ENCODE results near the gene WIZ.

WIZ gene

DNA sequence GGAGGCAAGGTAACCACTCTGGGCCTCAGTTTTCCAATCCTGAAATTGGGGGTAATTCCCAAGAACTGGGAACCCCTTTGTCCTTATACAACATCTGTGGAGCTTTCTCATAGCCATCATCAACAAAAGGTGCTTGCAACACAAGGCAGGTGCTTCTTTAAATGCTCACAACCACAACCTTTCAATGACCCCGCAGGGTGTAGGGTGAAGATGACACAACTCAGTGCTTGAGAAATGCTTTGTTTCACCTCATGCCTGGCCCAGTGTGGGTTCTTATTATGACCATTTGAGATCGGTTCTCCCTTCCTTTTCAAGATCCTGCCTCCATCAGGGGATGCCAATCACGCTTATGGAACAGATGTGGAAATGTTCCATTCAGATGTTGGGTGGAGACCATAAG is 8.4 kb downstream of the WIZ start:
- H3K79me1 ChIP-seq (replicated peaks; ENCODE audit: low read length, poor library complexity, severe bottlenecking): no peaks in the 10 kb centered on the region
- DNase-seq: no peak
- no peak overlapping the region for H3K9ac ChIP-seq (ENCODE audit: low read length)
- H2BK12ac ChIP-seq (ENCODE audit: low read length in 2 of 2): no peak overlapping the region
- no peak overlapping the region for H4K8ac ChIP-seq (ENCODE audit: low read length)
- H3K4ac ChIP-seq (ENCODE audit: low read depth in 1 of 2, low read length in 2 of 2): no peak overlapping the region
- H3K4me2 ChIP-seq (ENCODE audit: low read length, poor library complexity, severe bottlenecking): no peak overlapping the region
- H2BK5ac ChIP-seq (ENCODE audit: low read depth, low read length, poor library complexity, severe bottlenecking): no peak overlapping the region
- H2AFZ ChIP-seq (ENCODE audit: low read depth, low read length): no peak overlapping the region
- H4K91ac ChIP-seq (ENCODE audit: low read length): no peak overlapping the region
- no peak overlapping the region for H3K18ac ChIP-seq (ENCODE audit: low read depth in 1 of 2, low read length in 2 of 2)
- H3K27me3 ChIP-seq (ENCODE audit: control insufficient read depth in 1 of 2, insufficient read depth in 1 of 2, low read length in 2 of 2): no peaks in the 10 kb centered on the region
- no peak overlapping the region for H3K23ac ChIP-seq (ENCODE audit: low read length in 2 of 2)
- H3K27ac ChIP-seq (ENCODE audit: low read length, poor library complexity, severe bottlenecking): no peak overlapping the region
- H3K9me3 ChIP-seq (ENCODE audit: control insufficient read depth, low read length): no peaks in the 10 kb centered on the region
- H3K4me1 ChIP-seq (ENCODE audit: control insufficient read depth, insufficient read depth, low read depth, low read length): peaks cover 2% of the 10 kb centered on the region
- H2AK5ac ChIP-seq (ENCODE audit: low read length, severe bottlenecking): no peak overlapping the region
- H2BK120ac ChIP-seq (ENCODE audit: low read depth, low read length): no peak overlapping the region
- no peak overlapping the region for H2BK15ac ChIP-seq (ENCODE audit: low read depth, poor library complexity, severe bottlenecking)
- H3K14ac ChIP-seq (ENCODE audit: low read length in 2 of 2): no peak overlapping the region
- H3K4me3 ChIP-seq (ENCODE audit: insufficient read depth in 1 of 2, low read depth in 1 of 2, low read length in 2 of 2): no peak overlapping the region
- WGBS: 69% methylated on average over 3 of the region's 3 CpGs
- peaks cover 0 to 51% of the 10 kb centered on the region in 2 experiments for H3K36me3 ChIP-seq (ENCODE audit: control insufficient read depth in 1 of 2, insufficient read depth in 2 of 2, low read depth in 1 of 2, low read length in 2 of 2)

DNA sequence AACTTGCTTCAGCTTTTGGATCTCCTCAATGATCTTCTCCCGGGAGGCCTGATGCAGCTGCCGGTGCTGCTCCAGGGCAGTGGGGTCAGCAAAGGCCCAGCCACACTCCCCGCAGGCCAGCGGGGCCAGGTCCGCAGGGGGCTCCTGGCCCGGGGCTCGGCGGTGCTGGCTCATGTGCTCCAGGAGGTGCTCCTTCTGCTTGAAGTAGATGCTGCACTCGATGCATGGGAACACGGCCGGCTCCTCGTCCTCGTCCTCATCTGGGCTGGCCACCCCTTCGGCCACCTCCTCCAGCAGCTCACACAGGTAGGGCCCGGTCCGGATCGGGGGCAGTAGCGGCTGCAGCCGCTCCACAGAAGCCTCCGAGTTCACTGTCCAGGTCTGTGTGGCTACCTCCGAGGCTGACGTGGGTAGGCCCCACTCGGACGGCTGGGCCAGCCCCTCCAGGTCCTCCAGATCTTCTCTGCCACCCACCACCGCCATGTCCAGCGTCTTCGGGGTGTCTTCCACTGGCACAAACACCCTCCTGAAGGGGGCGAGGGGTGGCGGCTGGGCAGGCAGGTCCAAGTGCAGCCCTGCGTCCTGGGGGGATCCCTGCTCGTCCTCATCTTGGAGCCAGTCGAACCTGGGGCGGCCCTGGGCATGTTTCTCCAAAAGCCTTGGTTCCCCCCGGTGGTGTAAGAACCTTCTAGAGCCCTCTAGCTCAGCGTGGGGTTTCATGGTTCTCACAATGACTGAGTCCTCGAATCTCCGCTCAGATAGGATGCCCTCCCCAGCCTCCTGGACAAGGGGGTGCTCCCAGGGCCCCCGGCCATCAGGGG is 9.7 kb downstream of the WIZ start:
- no peak overlapping the region for H4K8ac ChIP-seq (ENCODE audit: low read length)
- H3K9ac ChIP-seq (ENCODE audit: low read length): no peak overlapping the region
- H3K9me3 ChIP-seq (ENCODE audit: control insufficient read depth, low read length): no peaks in the 10 kb centered on the region
- no peak overlapping the region for H3K4ac ChIP-seq (ENCODE audit: low read depth in 1 of 2, low read length in 2 of 2)
- no peak overlapping the region for H2AFZ ChIP-seq (ENCODE audit: low read depth, low read length)
- no peaks in the 10 kb centered on the region for H3K27me3 ChIP-seq (ENCODE audit: control insufficient read depth in 1 of 2, insufficient read depth in 1 of 2, low read length in 2 of 2)
- H2BK15ac ChIP-seq (ENCODE audit: low read depth, poor library complexity, severe bottlenecking): no peak overlapping the region
- H4K91ac ChIP-seq (ENCODE audit: low read length): no peak overlapping the region
- H3K4me3 ChIP-seq (ENCODE audit: insufficient read depth in 1 of 2, low read depth in 1 of 2, low read length in 2 of 2): no peak overlapping the region
- no peak overlapping the region for H3K18ac ChIP-seq (ENCODE audit: low read depth in 1 of 2, low read length in 2 of 2)
- H3K27ac ChIP-seq (ENCODE audit: low read length, poor library complexity, severe bottlenecking): no peak overlapping the region
- DNase-seq: no peak
- H2AK5ac ChIP-seq (ENCODE audit: low read length, severe bottlenecking): no peak overlapping the region
- no peak overlapping the region for H2BK5ac ChIP-seq (ENCODE audit: low read depth, low read length, poor library complexity, severe bottlenecking)
- H2BK12ac ChIP-seq (ENCODE audit: low read length in 2 of 2): no peak overlapping the region
- H2BK120ac ChIP-seq (ENCODE audit: low read depth, low read length): no peak overlapping the region
- no peak overlapping the region for H3K23ac ChIP-seq (ENCODE audit: low read length in 2 of 2)
- no peak overlapping the region for H3K4me2 ChIP-seq (ENCODE audit: low read length, poor library complexity, severe bottlenecking)
- peaks cover 0 to 38% of the 10 kb centered on the region in 2 experiments for H3K36me3 ChIP-seq (ENCODE audit: control insufficient read depth in 1 of 2, insufficient read depth in 2 of 2, low read depth in 1 of 2, low read length in 2 of 2)
- peaks cover 2% of the 10 kb centered on the region for H3K4me1 ChIP-seq (ENCODE audit: control insufficient read depth, insufficient read depth, low read depth, low read length)
- 94% methylated on average over 38 of the region's 38 CpGs for WGBS
- H3K79me1 ChIP-seq (replicated peaks; ENCODE audit: low read length, poor library complexity, severe bottlenecking): no peaks in the 10 kb centered on the region
- H3K14ac ChIP-seq (ENCODE audit: low read length in 2 of 2): no peak overlapping the region

GRCh38 chr19:15439078-15439799 is 10.5 kb downstream of the WIZ start:
- no peak overlapping the region for H2BK12ac ChIP-seq (ENCODE audit: low read length in 2 of 2)
- no peaks in the 10 kb centered on the region for H3K79me1 ChIP-seq (replicated peaks; ENCODE audit: low read length, poor library complexity, severe bottlenecking)
- no peak overlapping the region for H3K14ac ChIP-seq (ENCODE audit: low read length in 2 of 2)
- H3K36me3 ChIP-seq (ENCODE audit: control insufficient read depth in 1 of 2, insufficient read depth in 2 of 2, low read depth in 1 of 2, low read length in 2 of 2): peaks cover 0 to 32% of the 10 kb centered on the region in 2 experiments
- H2BK15ac ChIP-seq (ENCODE audit: low read depth, poor library complexity, severe bottlenecking): no peak overlapping the region
- no peak overlapping the region for H4K91ac ChIP-seq (ENCODE audit: low read length)
- no peak overlapping the region for H3K4me3 ChIP-seq (ENCODE audit: insufficient read depth in 1 of 2, low read depth in 1 of 2, low read length in 2 of 2)
- H3K27me3 ChIP-seq (ENCODE audit: control insufficient read depth in 1 of 2, insufficient read depth in 1 of 2, low read length in 2 of 2): no peaks in the 10 kb centered on the region
- WGBS: 90% methylated on average over 23 of the region's 25 CpGs
- no peak overlapping the region for H2BK5ac ChIP-seq (ENCODE audit: low read depth, low read length, poor library complexity, severe bottlenecking)
- no peak for DNase-seq
- no peak overlapping the region for H3K4me2 ChIP-seq (ENCODE audit: low read length, poor library complexity, severe bottlenecking)
- H3K4ac ChIP-seq (ENCODE audit: low read depth in 1 of 2, low read length in 2 of 2): no peak overlapping the region
- H2AFZ ChIP-seq (ENCODE audit: low read depth, low read length): no peak overlapping the region
- H3K27ac ChIP-seq (ENCODE audit: low read length, poor library complexity, severe bottlenecking): no peak overlapping the region
- H3K9me3 ChIP-seq (ENCODE audit: control insufficient read depth, low read length): no peaks in the 10 kb centered on the region
- no peak overlapping the region for H3K23ac ChIP-seq (ENCODE audit: low read length in 2 of 2)
- no peak overlapping the region for H3K9ac ChIP-seq (ENCODE audit: low read length)
- peaks cover 2% of the 10 kb centered on the region for H3K4me1 ChIP-seq (ENCODE audit: control insufficient read depth, insufficient read depth, low read depth, low read length)
- no peak overlapping the region for H3K18ac ChIP-seq (ENCODE audit: low read depth in 1 of 2, low read length in 2 of 2)
- H2BK120ac ChIP-seq (ENCODE audit: low read depth, low read length): no peak overlapping the region
- no peak overlapping the region for H4K8ac ChIP-seq (ENCODE audit: low read length)
- H2AK5ac ChIP-seq (ENCODE audit: low read length, severe bottlenecking): no peak overlapping the region

GRCh38 chr19:15438577-15438976 is 11.2 kb downstream of the WIZ start:
- H3K23ac ChIP-seq (ENCODE audit: low read length in 2 of 2): no peak overlapping the region
- H4K8ac ChIP-seq (ENCODE audit: low read length): no peak overlapping the region
- no peak overlapping the region for H2BK120ac ChIP-seq (ENCODE audit: low read depth, low read length)
- no peak overlapping the region for H2AFZ ChIP-seq (ENCODE audit: low read depth, low read length)
- no peak overlapping the region for H3K4ac ChIP-seq (ENCODE audit: low read depth in 1 of 2, low read length in 2 of 2)
- H3K9me3 ChIP-seq (ENCODE audit: control insufficient read depth, low read length): no peaks in the 10 kb centered on the region
- peaks cover 0 to 28% of the 10 kb centered on the region in 2 experiments for H3K36me3 ChIP-seq (ENCODE audit: control insufficient read depth in 1 of 2, insufficient read depth in 2 of 2, low read depth in 1 of 2, low read length in 2 of 2)
- H3K18ac ChIP-seq (ENCODE audit: low read depth in 1 of 2, low read length in 2 of 2): no peak overlapping the region
- no peak for DNase-seq
- no peak overlapping the region for H2BK15ac ChIP-seq (ENCODE audit: low read depth, poor library complexity, severe bottlenecking)
- no peak overlapping the region for H2BK5ac ChIP-seq (ENCODE audit: low read depth, low read length, poor library complexity, severe bottlenecking)
- H3K27ac ChIP-seq (ENCODE audit: low read length, poor library complexity, severe bottlenecking): no peak overlapping the region
- no peak overlapping the region for H3K4me3 ChIP-seq (ENCODE audit: insufficient read depth in 1 of 2, low read depth in 1 of 2, low read length in 2 of 2)
- 96% methylated on average over 26 of the region's 27 CpGs for WGBS
- no peaks in the 10 kb centered on the region for H3K79me1 ChIP-seq (replicated peaks; ENCODE audit: low read length, poor library complexity, severe bottlenecking)
- no peak overlapping the region for H4K91ac ChIP-seq (ENCODE audit: low read length)
- no peak overlapping the region for H2AK5ac ChIP-seq (ENCODE audit: low read length, severe bottlenecking)
- no peak overlapping the region for H3K14ac ChIP-seq (ENCODE audit: low read length in 2 of 2)
- no peaks in the 10 kb centered on the region for H3K27me3 ChIP-seq (ENCODE audit: control insufficient read depth in 1 of 2, insufficient read depth in 1 of 2, low read length in 2 of 2)
- peaks cover 2% of the 10 kb centered on the region for H3K4me1 ChIP-seq (ENCODE audit: control insufficient read depth, insufficient read depth, low read depth, low read length)
- no peak overlapping the region for H3K9ac ChIP-seq (ENCODE audit: low read length)
- no peak overlapping the region for H3K4me2 ChIP-seq (ENCODE audit: low read length, poor library complexity, severe bottlenecking)
- no peak overlapping the region for H2BK12ac ChIP-seq (ENCODE audit: low read length in 2 of 2)
